Activated CD4-positive, alpha-beta T cell treated with anti-CD3 and anti-CD28 coated beads, Interleukin-2, Interleukin-6, amounts not matched to agents 100 ng/mL and 50 ng/mL, durations not matched to agents 16 hours and 8 hours (primary cell): Measurements from ENCODE around the gene RBKS.

Experiments
- DNase-seq: peaks from one replicate; pipeline ENCODE4 v3.0.0-alpha.2; 2020

RBKS gene

GRCh38 chr2:27828305-27828704 is 61.9 kb downstream of the RBKS start:
- no peak for DNase-seq

DNA sequence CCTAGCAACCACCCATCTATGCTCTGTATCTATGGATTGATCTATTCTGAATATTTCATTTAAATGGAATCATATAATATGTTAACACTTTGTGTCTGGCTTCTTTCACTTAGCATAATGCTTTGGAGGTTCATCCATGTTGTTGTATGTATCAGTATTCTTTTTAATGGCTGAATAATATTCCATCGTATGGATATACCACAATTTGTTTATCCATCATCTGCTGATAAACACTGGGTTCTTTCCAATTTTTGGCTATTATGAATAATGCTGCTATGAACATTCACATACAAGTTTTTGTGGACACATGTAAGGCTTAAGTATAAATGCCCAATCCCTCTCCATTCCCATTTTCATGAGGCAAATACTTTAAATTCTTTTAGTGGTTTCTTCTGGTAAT is 65.8 kb downstream of the RBKS start:
- DNase-seq, result no peak

- DNase-seq, result no peak
These were observed 66.6 kb downstream of the RBKS start for GRCh38 chr2:27823569-27823968.

DNA sequence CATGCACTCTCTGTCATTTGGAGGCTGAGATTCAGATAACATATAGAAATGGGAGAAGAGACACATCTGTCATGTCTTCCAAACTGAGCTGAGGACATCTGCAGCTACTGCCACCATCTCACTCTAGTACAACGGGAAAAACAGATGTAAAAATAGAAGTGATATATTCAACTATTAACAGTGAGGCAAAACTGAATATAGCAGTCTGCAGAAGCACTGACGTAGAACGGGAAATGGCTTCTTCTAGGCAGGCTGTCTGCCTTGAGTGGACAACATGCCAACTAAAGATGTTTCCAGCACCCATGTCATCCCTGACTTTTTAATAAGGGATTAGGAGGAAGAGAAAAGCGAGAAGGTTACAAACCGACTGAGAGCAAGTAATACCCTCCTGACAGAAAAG is 67.1 kb downstream of the RBKS start:
- no peak for DNase-seq

DNA sequence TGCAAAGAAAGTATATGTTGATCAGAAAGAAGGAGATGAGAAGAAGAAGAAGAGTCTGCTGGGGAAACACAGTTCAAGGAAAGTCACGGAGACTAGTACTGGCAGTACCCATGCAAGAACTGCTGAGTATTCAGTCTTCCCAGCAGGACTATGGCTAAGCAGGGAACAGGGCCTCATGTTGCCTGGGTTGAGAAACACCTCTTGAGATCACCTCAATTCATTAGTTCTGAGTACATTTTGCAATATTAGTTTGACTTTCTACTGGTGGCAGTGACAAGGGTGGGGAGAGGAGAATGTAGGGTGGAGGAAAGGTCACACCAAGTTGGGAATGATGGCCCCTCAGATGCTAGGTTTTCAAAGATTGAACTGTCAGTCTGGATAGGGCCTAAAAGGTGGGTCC is 68.1 kb downstream of the RBKS start:
- DNase-seq, result no peak

GRCh38 chr2:27815860-27816438 is 74.2 kb downstream of the RBKS start:
- no peak for DNase-seq

DNA sequence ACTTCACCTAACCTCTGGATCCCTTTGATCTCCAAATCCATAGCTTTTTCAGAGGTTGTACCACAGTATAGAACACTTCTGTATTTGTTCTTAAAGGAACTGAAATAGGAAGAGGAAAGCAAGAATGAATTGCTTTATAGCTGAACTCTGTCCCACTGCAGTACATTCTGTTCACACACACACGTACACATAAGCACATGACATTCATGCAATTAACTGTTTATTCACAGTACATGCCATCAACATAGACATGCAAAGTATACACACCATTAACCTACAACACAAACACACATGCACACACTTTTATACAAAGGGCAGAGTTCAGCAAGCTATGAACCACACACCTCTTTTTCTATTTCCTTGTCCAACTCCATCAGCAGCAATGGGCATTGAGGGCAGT is 75.4 kb downstream of the RBKS start:
- DNase-seq, result no peak

DNA sequence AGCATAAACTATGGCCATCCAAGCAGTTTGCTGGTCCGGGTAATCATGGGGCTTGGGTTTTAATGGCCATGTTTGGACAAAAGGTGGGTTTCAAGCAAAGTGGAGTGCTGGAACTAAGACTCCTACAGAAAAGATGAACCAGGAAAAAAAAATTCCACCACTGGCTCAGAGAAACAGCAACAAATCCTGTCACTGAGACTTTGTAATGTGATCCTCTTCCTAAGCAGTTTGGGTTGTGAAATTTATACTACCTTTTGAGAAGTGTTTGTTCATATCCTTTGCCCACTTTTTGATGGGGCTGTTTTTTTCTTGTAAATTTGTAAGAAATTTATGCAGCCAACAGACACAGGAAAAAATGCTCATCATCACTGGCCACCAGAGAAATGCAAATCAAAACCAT is 78.4 kb downstream of the RBKS start:
- DNase-seq, result no peak

- no peak for DNase-seq
These were observed 79.7 kb downstream of the RBKS start for GRCh38 chr2:27810455-27810854.

- DNase-seq, result no peak
These were observed 80.4 kb downstream of the RBKS start for GRCh38 chr2:27809761-27810241.

- DNase-seq, result no peak
These were observed 81.2 kb downstream of the RBKS start for GRCh38 chr2:27808984-27809383.

- no peak for DNase-seq
These were observed 81.8 kb downstream of the RBKS start for GRCh38 chr2:27808418-27808817.

- DNase-seq, result no peak
These were observed 82.7 kb downstream of the RBKS start for GRCh38 chr2:27807476-27807875.

DNA sequence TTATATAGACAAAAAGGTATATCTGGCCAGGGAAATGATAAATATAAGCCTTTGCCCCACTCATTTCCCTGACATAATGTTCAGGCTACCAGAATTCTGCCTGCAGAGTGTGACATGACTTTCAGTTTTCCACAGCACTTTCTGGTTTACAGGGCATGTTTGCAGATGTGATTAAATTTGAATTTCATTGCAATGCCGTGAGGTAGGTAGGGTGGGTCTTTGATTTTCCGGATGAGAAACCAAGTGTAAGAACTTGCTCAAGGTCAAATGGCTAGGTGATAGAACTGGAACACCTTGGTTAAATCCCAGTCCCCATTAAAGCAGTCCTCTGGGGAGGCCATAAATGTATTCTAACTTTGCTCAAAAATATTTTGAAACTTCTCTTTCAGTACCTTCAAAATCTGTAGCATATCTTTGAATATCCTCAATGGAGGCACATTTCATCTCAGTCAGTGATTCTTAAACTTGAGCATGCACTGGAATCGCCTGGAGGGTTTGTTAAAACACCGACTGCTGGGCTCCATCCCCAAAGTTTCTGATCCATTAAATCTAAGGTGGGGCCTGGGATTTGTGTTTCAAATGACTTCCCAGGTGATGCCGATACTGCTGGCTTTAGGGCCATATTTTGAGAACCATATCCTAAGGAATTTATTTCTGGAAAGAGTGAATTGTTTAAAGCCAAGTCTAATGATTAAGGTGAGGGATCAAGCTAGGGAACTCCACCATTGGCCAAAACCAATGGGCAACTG is 83.7 kb downstream of the RBKS start:
- no peak for DNase-seq

GRCh38 chr2:27805180-27805579 is 85.0 kb downstream of the RBKS start:
- DNase-seq, result no peak

DNA sequence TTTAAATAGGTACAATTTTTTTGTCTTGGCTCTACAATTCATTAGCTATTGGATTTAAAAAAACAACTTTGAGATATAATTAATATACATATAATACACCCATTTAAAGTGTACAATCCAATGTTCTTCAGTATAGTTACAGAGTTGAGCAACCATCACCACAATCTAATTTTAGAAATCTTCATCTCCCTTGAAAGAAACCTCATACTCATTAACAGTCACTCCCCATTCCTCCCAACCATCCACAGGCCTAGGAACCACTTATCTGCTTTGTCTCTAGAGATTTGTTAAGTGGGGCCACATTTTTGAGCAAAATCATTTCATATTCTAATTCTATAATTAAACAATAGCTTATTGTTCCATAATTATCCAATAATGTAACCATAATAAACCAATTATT is 86.0 kb downstream of the RBKS start:
- DNase-seq, result no peak

GRCh38 chr2:27803046-27803445 is 87.1 kb downstream of the RBKS start:
- DNase-seq, result no peak

- no peak for DNase-seq
These were observed 87.6 kb downstream of the RBKS start for GRCh38 chr2:27802547-27802946.

DNA sequence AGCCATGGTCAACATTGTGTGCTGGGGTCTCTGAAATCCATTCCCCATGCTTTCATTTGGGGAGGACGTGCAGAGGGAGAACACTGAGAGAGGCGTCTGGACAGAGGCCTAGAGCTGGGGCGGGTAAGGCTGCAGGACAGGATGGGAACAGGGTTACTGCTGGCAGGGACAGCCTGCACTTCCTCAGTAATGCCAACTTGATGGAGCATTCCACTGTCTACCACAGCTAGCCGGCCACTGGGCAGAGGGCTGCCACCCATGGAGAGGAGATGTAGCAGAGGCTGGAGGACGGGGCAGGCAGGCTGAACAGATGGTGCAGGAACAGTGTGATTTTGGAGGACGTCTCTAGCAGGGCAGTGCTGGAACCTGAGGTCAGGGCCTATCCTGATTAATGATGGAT is 89.3 kb downstream of the RBKS start:
- no peak for DNase-seq

GRCh38 chr2:27799646-27800010 is 90.6 kb downstream of the RBKS start:
- no peak for DNase-seq

DNA sequence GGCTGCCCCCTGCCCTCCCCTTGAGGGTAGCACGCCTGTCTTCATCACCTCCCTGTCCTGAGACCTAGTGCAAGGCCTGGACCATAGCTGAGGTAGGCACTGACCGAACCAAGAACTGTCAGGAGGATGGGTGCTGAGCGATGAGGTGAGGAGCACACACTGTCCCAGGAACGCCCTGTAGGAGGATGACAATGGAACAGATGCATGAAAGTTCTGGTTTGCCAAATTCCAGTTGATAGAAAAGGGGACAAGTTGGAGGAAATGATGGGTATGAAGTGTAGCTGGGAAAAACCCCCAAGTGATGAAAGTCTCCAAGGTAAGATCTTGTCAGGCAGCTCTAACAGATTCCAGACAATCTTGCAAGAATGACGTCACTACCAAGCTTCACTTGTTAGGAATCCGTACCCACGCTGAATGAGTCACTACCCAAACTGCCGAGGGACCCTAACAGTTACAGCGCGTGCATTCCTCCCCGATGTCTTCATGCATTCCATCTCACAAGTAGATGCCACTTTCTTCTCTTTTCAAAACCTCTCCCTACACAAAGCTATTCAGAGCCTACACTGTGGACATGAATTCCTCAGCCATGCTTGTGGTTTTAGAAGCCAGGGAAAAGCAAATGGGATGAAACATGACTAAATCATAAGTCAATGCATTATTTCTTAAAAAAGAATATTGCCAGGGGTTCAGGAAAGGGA is 91.1 kb downstream of the RBKS start:
- no peak for DNase-seq

- no peak for DNase-seq
These were observed 91.7 kb downstream of the RBKS start for GRCh38 chr2:27798486-27798885.

DNA sequence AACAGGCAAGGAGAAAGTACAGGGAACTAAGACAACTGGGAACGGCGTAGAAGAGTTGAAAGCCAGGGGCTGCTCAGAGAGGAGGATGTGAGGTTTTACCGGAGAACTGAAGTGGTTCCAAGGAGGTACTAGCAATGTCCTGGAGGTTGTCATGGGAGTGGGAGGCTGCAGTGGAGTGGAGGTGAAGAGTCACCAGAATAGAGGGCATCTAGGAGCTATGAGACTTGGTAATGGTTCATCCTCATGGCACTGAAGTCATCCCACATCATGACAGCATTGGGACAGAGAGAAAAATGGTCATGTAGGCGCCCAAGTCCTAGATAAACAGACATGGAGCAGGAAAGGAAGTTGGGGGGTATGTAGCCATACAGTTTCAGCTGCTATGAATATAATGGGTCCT is 92.3 kb downstream of the RBKS start:
- DNase-seq, result no peak
